DMS153 (cell line): ENCODE results near the gene TTLL3.
A peak's percentile ranks its signal among the peaks of the same experiment; 100 is the strongest.

Experiments used
- DNase-seq: peaks from one replicate; lab custom pipeline; 2025; lab: John Stamatoyannopoulos, UW

Gene TTLL3

GRCh38 chr3:9781978-9782603, 28.0 kb upstream of the TTLL3 start:
- peak; percentile 6 for DNase-seq

GRCh38 chr3:9782770-9783169, 27.3 kb upstream of the TTLL3 start:
- DNase-seq = no peak

- DNase-seq = no peak
These were observed 26.1 kb upstream of the TTLL3 start for GRCh38 chr3:9783954-9784353.

GRCh38 chr3:9784965-9785364, 25.1 kb upstream of the TTLL3 start:
- DNase-seq = no peak

- DNase-seq = no peak
These were observed 24.5 kb upstream of the TTLL3 start for GRCh38 chr3:9785602-9786001.

- no peak for DNase-seq
These were observed 23.8 kb upstream of the TTLL3 start for GRCh38 chr3:9786209-9786739.

- DNase-seq = no peak
These were observed 23.0 kb upstream of the TTLL3 start for GRCh38 chr3:9786825-9787669.

GRCh38 chr3:9787714-9788113, 22.3 kb upstream of the TTLL3 start:
- DNase-seq = no peak

GRCh38 chr3:9791127-9791526, 18.9 kb upstream of the TTLL3 start:
- no peak for DNase-seq

GRCh38 chr3:9791790-9792404, 18.2 kb upstream of the TTLL3 start:
- DNase-seq = no peak

- peak; percentile 62 for DNase-seq
These were observed 17.5 kb upstream of the TTLL3 start, which contains the start of the genes ARPC4 and TADA3 for GRCh38 chr3:9792405-9793160. TSS of gene ARPC4 (plus strand) at chr3:9793082. CDS start at chr3:9793122, 40 bp downstream. TSS of gene TADA3 (minus strand) at chr3:9792473. CDS start at chr3:9791466, 1,007 bp downstream.

GRCh38 chr3:9793161-9793781, 16.8 kb upstream of the TTLL3 start:
- DNase-seq = no peak

GRCh38 chr3:9794400-9794799, 15.7 kb upstream of the TTLL3 start:
- no peak for DNase-seq

GRCh38 chr3:9795207-9795606, 14.9 kb upstream of the TTLL3 start:
- DNase-seq = no peak

- DNase-seq = no peak
These were observed 12.7 kb upstream of the TTLL3 start for GRCh38 chr3:9797196-9797945.

GRCh38 chr3:9800529-9800928, 9.5 kb upstream of the TTLL3 start:
- DNase-seq = no peak

- no peak for DNase-seq
These were observed 6.6 kb upstream of the TTLL3 start for GRCh38 chr3:9803494-9803893.

GRCh38 chr3:9804996-9805395, 5.1 kb upstream of the TTLL3 start:
- DNase-seq = no peak

GRCh38 chr3:9806137-9806536, 3.9 kb upstream of the TTLL3 start:
- DNase-seq = no peak

GRCh38 chr3:9806688-9807589, 3.1 kb upstream of the TTLL3 start:
- no peak for DNase-seq
